Cardiac muscle cell (in vitro differentiated cells and primary cell): ENCODE results near the gene CA4. TPM values are rescaled to one million over a fixed set of nuclear protein-coding genes. Genes with fewer than 3 reads are reported as not detected.

Experiments
- DNase-seq, 2 donors: peaks; one replicate each; pipeline versions ENCODE4 v3.0.0 to v3.0.0-alpha.2; 2010 to 2017; ENCODE audit warnings: low read depth in 1 of 2, low spot score in 1 of 2
- H3K27ac ChIP-seq: fragments of 200-600 bp; sonication (generic); 2 replicates; pipeline ENCODE4 v1.5.1; 2016
- H3K27me3 ChIP-seq: fragments of 200-600 bp; sonication (generic); 2 replicates; pipeline ENCODE4 v1.6.0; 2016; ENCODE audit warnings: control low read depth
- H3K36me3 ChIP-seq: fragments of 200-600 bp; sonication (generic); 2 replicates; pipeline ENCODE4 v1.5.1; 2016; ENCODE audit warnings: control low read depth
- H3K4me1 ChIP-seq: fragments of 200-600 bp; sonication (generic); 2 replicates; pipeline ENCODE4 v1.8.1; 2017; ENCODE audit warnings: low read depth, mild to moderate bottlenecking, mixed run types
- H3K4me3 ChIP-seq: fragments of 200-600 bp; sonication (generic); 2 replicates; pipeline ENCODE4 v1.5.1; 2016; ENCODE audit warnings: mild to moderate bottlenecking
- H3K9me3 ChIP-seq: fragments of 200-600 bp; sonication (generic); 2 replicates; pipeline ENCODE4 v1.5.1; 2017; ENCODE audit warnings: low read depth, mild to moderate bottlenecking, control low read depth
- polyA plus RNA-seq: library from polyadenylated mRNA; unstranded; fragments of >200 nt; fragmentation: Nextera tagmentation; extraction: Ambion mirVana; gene quantifications from 2 replicates; pipeline ENCODE4 v1.2.1, GENCODE V29; 2016
- total RNA-seq: library from RNA; depleted of rRNA; stranded (reverse); fragments of >200 nt; gene quantifications from 2 replicates; pipeline ENCODE4 v1.2.3, GENCODE V29; 2016
- TF ChIP-seq, protein P1 (sequence below): IDR thresholded peaks from 2 replicates; pipeline ENCODE4 v1.5.1; 2012; ENCODE audit warnings: low read depth, mild to moderate bottlenecking, low read length

The CA4 gene
- total and polyA plus RNA-seq, 2 experiments from 2014 or later: 0.97 to 2.1 TPM

DNA sequence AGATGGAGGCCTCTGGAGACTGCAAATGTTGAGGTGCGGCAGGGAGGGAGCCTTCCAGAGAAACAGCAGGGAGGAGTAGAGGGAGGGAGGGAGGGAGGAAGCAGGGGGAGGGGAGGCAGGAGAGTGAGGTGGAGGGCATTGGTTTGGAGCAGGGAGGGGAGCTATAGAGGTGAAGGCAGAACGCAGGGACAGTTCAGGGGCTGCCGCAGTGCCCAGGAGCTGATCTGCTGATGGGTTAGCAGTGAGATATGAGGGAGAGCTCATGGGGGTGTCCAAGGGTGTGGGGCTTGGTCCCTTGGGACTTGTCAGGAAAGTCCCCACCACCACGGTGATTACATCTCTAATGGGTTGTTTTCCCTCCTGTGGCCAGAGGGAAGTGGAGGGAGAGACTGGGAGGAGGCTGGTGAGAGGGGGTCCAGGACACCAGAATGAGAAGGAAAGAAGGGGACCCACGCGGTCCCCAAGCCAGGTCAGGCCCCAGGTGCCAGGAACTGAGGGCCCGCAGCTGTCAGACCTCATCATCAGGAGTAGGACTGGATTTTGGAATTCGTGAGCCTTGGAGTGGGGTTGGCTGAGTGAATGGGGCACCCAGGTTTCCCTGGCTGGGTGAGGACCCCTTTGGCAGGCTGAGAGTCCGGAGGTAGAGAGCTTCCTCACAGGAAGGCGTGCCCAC lies 11.2 kb downstream of the CA4 start:
- Histone ChIP-seq H3K27me3 (no peaks in the 10 kb centered on the region), H3K36me3 (no peaks in the 10 kb centered on the region), H3K9me3 (no peaks in the 10 kb centered on the region), H3K4me3 (no peak overlapping the region), H3K27ac (no peak overlapping the region), H3K4me1 (peaks cover 18% of the 10 kb centered on the region)
- TF ChIP-seq, protein P1, sequence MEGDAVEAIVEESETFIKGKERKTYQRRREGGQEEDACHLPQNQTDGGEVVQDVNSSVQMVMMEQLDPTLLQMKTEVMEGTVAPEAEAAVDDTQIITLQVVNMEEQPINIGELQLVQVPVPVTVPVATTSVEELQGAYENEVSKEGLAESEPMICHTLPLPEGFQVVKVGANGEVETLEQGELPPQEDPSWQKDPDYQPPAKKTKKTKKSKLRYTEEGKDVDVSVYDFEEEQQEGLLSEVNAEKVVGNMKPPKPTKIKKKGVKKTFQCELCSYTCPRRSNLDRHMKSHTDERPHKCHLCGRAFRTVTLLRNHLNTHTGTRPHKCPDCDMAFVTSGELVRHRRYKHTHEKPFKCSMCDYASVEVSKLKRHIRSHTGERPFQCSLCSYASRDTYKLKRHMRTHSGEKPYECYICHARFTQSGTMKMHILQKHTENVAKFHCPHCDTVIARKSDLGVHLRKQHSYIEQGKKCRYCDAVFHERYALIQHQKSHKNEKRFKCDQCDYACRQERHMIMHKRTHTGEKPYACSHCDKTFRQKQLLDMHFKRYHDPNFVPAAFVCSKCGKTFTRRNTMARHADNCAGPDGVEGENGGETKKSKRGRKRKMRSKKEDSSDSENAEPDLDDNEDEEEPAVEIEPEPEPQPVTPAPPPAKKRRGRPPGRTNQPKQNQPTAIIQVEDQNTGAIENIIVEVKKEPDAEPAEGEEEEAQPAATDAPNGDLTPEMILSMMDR: no peak
- no peak for DNase-seq

DNA sequence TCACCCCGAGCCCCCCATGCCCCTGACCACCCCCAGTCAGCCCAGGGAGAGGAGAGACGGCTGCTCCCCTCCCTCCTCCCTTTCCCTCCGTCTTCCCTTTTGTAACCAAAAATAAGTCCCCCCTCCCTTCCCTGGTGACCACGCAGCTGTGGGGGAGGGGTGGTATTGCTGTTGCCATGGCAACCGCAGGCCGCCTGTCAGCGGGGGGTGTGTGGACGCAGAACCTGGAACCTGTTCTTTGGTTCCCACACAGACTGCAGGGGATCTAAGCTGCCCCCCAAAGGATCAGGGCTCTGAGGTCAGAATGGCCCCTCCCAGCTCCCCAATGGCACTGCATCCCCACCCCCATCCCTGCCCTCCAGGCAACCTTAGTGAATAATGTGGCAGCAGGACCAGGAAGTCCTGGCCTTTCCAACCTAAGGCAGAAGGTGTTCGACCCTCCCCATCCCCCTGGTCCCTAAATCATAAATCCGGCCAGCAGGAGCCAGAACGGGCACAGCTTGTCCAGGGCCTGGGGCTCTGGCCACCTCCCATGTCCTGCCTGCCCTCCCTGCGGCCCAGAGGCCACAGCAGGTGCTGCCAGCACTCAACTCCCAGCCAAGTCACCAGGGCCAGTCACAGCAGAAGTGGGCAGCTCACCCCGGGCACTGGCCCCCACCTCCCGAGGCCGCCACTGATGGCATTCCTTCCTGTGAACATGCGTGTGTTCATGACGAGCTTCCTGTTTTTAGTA lies 12.0 kb downstream of the CA4 start:
- no peak overlapping the region for H3K27ac ChIP-seq
- no peaks in the 10 kb centered on the region for H3K27me3 ChIP-seq
- no peaks in the 10 kb centered on the region for H3K9me3 ChIP-seq
- no peak overlapping the region for H3K4me3 ChIP-seq
- no peak for DNase-seq
- TF ChIP-seq, protein P1: no peak
- no peaks in the 10 kb centered on the region for H3K36me3 ChIP-seq
- peaks cover 18% of the 10 kb centered on the region for H3K4me1 ChIP-seq

DNA sequence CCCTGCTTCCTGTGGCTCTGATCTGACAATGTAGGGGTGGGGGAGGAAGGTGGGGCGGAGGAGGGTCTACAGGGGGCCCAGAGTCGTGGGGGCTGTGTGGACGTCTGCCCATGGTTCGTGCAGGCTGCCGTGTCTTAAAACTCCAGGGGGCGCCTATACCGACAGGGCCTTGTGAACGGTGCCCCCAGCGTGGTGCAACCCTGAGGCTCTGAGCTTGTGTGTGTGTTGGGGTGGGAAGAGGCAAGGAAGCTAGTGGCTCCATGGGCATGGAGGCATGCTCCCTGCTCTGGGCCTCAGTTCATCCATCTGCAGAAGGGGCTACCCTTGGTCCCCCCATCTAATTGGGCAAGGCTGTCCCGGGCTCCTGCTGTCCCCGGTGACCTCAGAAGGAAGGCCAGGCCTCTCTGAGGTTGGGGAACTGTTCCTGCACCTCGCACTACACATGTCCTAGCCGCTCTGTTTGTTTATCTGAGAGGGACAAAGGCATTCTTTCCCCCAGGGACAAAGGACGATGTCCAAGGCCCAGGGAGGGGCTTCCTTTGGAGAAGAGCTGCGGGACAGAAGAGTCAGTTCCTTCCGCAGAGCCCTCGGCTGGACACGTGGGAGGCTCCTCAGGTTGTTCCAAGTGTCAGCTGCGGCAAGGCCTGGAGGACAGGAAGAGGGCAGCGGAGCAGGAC lies 13.5 kb downstream of the CA4 start:
- Histone ChIP-seq H3K27me3 (no peaks in the 10 kb centered on the region), H3K4me1 (peaks cover 18% of the 10 kb centered on the region), H3K9me3 (no peaks in the 10 kb centered on the region), H3K27ac (no peak overlapping the region), H3K4me3 (no peak overlapping the region), H3K36me3 (no peaks in the 10 kb centered on the region)
- peak in 1 of 2 donors; percentile 35 for DNase-seq
- TF ChIP-seq, protein P1: no peak

DNA sequence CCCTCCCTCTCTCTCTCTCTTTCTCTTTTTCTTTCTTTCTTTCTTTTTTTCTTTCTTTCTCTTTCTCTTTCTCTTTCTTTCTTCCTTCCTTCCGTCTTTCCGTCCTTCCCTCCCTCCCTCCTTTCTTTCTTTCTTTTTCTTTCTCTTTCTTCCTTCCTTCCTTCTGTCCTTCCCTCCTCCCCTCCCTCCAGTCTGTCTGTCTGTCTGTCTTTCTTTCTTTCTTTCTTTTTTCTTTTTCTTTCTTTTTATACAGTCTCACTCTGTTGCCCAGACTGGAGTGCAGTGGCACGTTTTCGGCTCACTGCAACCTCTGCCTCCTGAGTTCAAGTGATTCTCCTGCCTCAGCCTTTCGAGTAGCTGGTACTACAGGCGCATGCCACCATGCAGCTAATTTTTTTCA lies 14.4 kb downstream of the CA4 start:
- TF ChIP-seq, protein P1: no peak

DNA sequence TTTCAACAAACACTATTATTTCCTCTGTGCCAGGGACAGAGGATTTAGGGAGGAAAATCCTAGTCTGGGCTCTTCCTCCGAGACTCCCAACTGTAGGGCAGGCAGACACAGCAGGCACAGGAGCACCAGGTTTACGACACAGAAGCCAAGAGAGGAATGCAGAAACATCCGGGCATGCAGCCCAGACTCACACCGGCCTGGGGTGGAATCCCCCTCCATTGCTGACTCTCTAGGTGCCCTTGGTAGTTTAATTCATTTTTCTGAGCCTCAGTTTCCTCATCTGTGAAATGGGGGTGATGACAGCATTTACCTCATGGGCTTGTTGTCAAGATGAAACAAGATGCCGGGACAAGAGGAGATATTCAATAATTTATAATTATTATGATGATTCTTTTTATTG lies 14.9 kb downstream of the CA4 start:
- TF ChIP-seq, protein P1: no peak
- H3K4me3 ChIP-seq: no peak overlapping the region
- no peaks in the 10 kb centered on the region for H3K9me3 ChIP-seq
- no peaks in the 10 kb centered on the region for H3K27me3 ChIP-seq
- no peak overlapping the region for H3K27ac ChIP-seq
- peaks cover 11% of the 10 kb centered on the region for H3K4me1 ChIP-seq
- no peak for DNase-seq
- H3K36me3 ChIP-seq: no peaks in the 10 kb centered on the region

More for the DNA sequence above, 14.4 kb downstream of the CA4 start:
- H3K9me3 ChIP-seq: no peaks in the 10 kb centered on the region
- H3K27ac ChIP-seq: no peak overlapping the region
- no peak for DNase-seq
- no peak overlapping the region for H3K4me3 ChIP-seq
- H3K36me3 ChIP-seq: no peaks in the 10 kb centered on the region
- H3K27me3 ChIP-seq: no peaks in the 10 kb centered on the region
- H3K4me1 ChIP-seq: peaks cover 15% of the 10 kb centered on the region
